ENCODE data around the gene IL1R1. TPM values are rescaled to one million over a fixed set of nuclear protein-coding genes. Genes with fewer than 3 reads are reported as not detected.
"Not testable (repeated sequence)": the region's sequence is repeated elsewhere in the genome, so short reads cannot be mapped to it uniquely, and the experiment has no call there.

Gene IL1R1
- total RNA-seq, 1 donor from 2014 or later, result 20.9 TPM

- ATAC-seq (no peak), DNase-seq (no peak)
- intact Hi-C loops (cut with micrococcal nuclease), result no loop called here
These were observed 33.5 kb upstream of the IL1R1 start for GRCh38 chr2:102109016-102109415.

GRCh38 chr2:102110171-102110570 lies 32.4 kb upstream of the IL1R1 start:
- no peak for DNase-seq
- no peak for ATAC-seq
- intact Hi-C loops (cut with micrococcal nuclease), result no loop called here

GRCh38 chr2:102110596-102111334 lies 31.8 kb upstream of the IL1R1 start:
- intact Hi-C loops (cut with micrococcal nuclease), result no loop called here
- ATAC-seq (no peak), DNase-seq (no peak)

GRCh38 chr2:102111823-102112222 lies 30.7 kb upstream of the IL1R1 start:
- intact Hi-C loops (cut with micrococcal nuclease), result no loop called here
- ATAC-seq (no peak), DNase-seq (no peak)

DNA sequence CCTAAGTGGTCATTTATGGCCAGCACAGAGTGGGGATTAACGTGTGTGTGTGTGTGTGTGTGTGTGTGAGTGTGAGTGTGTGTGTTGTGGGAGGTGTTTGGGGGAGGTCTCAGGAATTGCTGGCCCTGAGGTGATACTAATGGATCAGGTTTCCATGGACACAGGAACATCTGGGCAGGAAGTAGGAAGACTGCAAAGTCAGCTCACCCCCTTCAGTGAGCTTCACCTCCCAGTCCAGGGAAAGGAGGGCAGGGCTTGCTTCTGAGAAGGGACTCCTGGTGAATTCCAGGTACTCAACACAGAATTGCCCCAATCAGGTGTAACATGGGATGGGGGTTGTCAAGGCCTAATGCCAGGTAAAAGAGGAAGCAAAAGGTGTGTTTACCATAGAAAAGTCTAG lies 30.3 kb upstream of the IL1R1 start:
- ATAC-seq (no peak), DNase-seq (no peak)
- intact Hi-C loops (cut with micrococcal nuclease), result no loop called here

DNA sequence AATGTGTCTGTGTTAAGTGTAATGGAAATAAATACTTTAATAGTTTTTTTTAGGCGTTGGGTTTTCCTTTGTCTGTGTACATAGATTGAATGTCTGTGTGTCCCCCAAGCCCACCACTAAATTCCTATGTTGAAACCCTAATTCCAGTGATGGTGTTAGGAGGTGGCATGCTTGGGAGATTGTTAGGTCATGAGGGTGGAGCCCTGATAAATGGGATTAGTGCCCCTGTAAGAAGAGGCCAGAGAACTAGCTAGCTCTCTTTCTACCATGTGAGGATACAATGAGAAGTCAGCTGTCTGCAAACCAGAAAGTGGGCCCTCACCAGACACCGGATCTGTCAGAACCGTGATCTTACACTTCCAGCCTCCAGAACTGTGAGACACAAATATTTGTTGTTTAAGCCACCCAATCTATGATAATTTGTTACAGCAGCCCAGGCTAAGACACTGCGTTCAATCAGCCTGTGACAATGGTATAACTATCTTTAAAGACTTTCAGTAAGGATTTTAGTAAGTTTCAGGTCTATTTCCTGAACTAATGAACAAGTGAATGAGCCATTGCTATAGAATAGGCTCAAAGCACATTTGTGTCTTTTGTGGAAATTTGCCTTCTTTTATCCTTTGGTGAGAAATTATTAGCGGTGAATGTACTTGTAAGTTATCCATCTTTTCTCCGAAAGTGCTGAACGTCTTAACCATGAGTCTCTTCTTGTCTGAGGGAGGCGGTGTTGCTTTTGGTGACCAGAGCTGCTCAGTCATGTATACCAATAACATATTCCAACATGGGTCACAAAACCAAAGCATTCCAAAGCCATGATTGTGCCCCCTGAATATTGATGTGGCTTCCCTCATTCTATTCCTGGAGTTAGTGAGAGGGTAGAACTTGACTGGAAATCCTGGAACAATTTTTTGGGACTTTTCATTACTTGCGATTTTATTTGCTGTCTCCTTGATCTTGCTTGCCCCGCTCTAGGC lies 29.6 kb upstream of the IL1R1 start:
- intact Hi-C loops (cut with micrococcal nuclease), result no loop called here
- ATAC-seq (no peak), DNase-seq (no peak)

DNA sequence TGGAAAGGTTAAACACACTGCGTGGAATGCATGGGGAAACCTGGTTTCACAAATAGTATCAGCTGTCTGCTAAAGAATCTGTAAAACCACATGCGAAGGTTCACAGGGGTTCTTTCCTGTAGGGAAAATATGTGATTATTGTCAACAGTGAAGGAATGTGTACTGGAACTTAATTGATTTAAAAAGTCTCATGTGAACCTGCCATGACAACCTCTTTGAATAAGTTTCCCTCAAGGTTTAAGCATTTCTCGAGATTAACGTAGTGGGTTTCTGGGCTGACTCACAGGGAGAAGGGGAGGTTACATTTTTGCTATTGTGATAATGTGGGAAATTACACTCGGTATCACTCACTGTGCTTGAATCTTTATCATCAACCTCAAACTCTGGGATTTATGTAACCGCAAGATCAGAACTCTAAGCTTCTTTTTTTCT lies 28.2 kb upstream of the IL1R1 start:
- DNase-seq (no peak), ATAC-seq (no peak)
- intact Hi-C loops (cut with micrococcal nuclease), result no loop called here

GRCh38 chr2:102114851-102115497 lies 27.6 kb upstream of the IL1R1 start:
- DNase-seq (no peak), ATAC-seq (no peak)
- intact Hi-C loops (cut with micrococcal nuclease), result no loop called here

- intact Hi-C loops (cut with micrococcal nuclease), result no loop called here
- ATAC-seq (peak; percentile 74), DNase-seq (no peak)
These were observed 25.7 kb upstream of the IL1R1 start for GRCh38 chr2:102116630-102117471.

DNA sequence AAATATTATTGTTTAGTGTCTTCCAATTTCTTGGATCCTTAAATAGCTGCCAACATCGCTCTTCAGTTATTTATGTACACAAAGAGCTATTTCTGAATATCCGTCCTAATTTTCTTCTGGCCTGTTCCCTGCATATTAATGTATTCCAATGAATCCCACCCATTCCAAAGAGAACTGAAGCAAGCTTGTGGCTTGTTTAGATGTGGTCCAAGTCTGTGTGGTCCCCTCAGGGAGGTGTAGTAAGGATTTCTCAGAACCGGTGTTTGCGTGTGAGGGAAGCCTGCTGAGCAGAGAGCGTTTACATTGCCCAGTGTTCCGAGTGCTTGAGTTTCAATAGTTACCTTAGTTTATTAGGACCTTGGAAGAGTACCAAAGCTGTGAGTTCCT lies 25.1 kb upstream of the IL1R1 start:
- ATAC-seq (peak; percentile 45), DNase-seq (no peak)
- intact Hi-C loops (cut with micrococcal nuclease), result no loop called here

DNA sequence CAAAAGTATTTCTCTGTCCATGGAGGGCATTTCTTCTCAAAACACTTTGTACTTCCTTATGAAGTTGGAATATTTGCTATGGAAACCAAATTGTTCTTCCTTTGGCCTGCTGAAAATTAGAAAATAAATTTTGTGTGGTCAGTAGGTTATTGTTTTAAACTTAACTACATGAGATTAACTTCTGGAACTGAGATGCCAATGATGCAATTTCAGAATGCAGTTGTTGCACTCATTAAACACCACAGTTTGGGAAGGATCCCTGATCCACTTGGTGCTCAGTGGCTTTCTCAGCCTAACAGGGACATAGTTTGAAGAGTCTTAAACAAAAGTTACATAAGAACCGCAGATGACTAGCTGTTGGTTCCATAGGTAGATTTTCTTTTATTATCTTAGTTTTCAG lies 23.3 kb upstream of the IL1R1 start:
- intact Hi-C loops (cut with micrococcal nuclease), result no loop called here
- DNase-seq (no peak), ATAC-seq (no peak)

DNA sequence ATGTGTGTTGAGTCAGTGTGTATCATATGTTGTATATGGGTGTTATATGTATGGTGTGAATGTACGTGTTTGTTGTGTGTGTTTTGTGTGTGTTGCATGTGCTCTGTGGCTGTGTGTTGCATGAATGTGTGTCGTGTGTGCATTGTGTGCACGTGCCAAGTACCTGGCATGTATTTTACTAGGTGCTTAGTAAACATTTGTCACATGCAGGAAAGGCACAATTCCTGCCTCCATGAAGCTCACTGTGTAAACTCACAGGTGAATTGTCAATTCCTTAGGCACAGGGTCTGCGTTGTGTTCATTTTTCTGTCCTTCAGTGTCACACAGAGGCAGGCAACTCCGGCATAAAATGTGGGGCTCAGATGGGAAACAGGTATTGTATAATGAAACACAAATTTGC lies 22.3 kb upstream of the IL1R1 start:
- DNase-seq, result no peak
- ATAC-seq, result no peak
- intact Hi-C loops (cut with micrococcal nuclease), result no loop called here

DNA sequence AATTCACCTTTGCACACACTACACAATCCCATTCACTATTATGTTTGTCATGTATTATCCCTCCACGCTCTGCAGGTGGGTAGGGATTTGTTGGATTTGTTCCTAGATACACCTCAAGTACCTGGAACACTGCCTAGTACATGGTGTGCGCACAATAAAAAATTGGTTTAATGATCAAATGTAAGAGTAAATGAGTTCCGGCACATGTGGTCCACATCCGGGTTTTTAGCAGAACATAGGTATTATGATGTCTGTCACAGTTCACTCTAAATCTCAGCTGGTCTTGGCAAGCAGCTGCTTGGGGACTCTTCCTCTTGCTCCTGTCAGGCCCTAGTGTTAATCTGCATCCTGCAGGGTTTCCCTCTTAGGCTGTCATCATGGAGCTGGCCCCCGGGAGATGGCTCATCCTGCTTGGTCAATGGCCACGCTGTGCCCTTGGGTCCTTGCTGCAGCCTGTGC lies 21.8 kb upstream of the IL1R1 start:
- ATAC-seq, result no peak
- intact Hi-C loops (cut with micrococcal nuclease), result no loop called here
- no peak for DNase-seq

- DNase-seq, result no peak
- intact Hi-C loops (cut with micrococcal nuclease), result no loop called here
- ATAC-seq, result peak; percentile 79
These were observed 20.4 kb upstream of the IL1R1 start for GRCh38 chr2:102122115-102122514.

DNA sequence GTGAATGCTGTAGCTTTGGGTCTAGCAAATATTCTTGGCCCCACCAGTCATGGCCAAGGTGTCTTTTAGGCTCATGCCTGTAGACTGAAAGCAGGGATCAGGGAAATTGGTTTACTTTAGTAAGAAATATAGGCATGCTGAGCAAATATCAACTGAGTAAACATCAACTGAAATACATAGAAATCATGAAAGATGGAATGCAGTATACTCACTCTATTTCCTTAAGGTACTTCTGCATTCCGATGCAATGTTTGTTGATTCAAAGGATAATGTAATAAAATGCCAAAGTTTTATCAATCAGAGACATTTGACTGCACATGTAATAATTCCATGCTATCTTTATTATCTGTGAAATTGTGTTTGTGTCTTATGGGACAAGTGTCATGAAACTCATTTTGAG lies 19.6 kb upstream of the IL1R1 start:
- intact Hi-C loops (cut with micrococcal nuclease), result no loop called here
- ATAC-seq (no peak), DNase-seq (no peak)

DNA sequence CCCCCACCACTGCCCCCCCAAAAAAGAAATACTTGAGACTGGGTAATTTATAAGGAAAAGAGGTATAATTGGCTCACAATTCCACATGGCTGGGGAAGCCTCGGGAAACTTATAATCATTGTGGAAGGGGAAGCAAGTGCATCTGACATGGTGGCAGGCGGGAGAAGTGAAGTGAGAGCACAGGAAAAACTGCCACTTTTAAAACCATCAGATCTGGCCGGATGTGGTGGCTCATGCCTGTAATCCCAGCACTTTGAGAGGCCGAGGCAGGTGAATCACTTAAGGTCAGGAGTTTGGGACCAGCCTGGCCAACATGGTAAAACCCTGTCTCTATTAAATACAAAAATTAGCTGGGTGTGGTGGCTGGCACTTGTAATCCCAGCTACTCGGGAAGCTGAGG lies 18.1 kb upstream of the IL1R1 start:
- ATAC-seq; intact Hi-C loops (cut with micrococcal nuclease); DNase-seq: not testable (repeated sequence)

- ATAC-seq (no peak), DNase-seq (no peak)
- intact Hi-C loops (cut with micrococcal nuclease), result no loop called here
These were observed 16.4 kb upstream of the IL1R1 start for GRCh38 chr2:102126169-102126568.

DNA sequence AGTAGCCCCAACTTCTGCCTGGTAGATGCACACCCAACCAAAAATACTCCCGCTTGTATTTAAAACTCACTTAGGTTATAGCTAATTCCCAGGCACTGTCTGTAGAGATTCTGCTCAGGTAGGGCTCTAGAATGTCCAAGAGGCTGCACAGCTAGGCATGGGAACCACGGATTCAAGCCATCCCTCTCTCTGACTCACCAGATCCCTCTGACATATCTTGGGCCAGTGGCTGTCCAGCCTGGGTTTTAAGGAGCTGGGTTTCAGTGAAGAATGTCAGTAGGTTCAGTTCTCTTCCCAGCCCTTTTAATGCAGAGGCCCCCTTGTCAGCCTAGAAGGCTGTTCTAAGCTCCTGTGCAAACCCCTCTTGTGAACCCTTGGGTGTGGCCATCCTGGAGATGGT lies 15.9 kb upstream of the IL1R1 start:
- intact Hi-C loops (cut with micrococcal nuclease), result no loop called here
- DNase-seq, result no peak
- ATAC-seq, result no peak

DNA sequence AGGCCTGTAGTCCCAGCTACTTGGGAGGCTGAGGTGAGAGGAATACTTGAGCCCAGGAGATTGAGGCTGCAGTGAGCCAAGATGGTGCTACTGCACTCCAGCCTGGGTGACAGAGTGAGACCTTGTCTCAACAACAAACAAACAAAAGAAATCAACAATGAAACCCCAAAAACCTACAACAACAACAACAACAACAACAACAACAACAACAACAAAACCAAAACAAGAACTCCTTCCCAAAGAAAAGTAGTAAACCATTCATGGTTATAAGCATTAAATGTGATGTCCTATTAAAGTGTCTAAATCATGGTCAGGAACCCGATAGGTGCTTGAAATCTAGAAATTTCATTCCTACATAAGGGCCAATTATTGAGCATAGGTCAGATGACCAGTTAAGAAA lies 13.5 kb upstream of the IL1R1 start:
- no peak for ATAC-seq

More for the DNA sequence above, 13.5 kb upstream of the IL1R1 start:
- DNase-seq, result no peak
- intact Hi-C loops (cut with micrococcal nuclease), result no loop called here

Measured in left ventricle myocardium superior (tissue), 1 donor.